Stomach (tissue), 4 donors: ENCODE measurements around the gene U2SURP.

ENCODE experiments used
- EP300 ChIP-seq: sonication (generic); formaldehyde crosslinking; IDR thresholded peaks from one replicate; pipeline ENCODE4 v1.6.1; 2017; ENCODE audit warnings: antibody characterized with exemption
- POLR2A ChIP-seq, 4 donors: fragments of 450-650 bp; IDR thresholded peaks; one replicate each; pipeline ENCODE4 v1.6.1; 2016; ENCODE audit warnings: antibody characterized with exemption in 4 of 4, control low read depth in 2 of 4, mild to moderate bottlenecking in 1 of 4, moderate library complexity in 1 of 4
- POLR2AphosphoS5 ChIP-seq, 3 donors: sonication (generic); formaldehyde crosslinking; IDR thresholded peaks; one replicate each; pipeline ENCODE4 v1.6.1; 2016; ENCODE audit warnings: antibody characterized with exemption in 3 of 3
- TF ChIP-seq, protein P1 (sequence below), 7 experiments: fragments of 450-650 bp in 4 of 7; fragments of 200-600 bp in 3 of 7; sonication (generic) in 3 of 7; IDR thresholded peaks; one replicate each; pipeline ENCODE4 v1.5.1; 2016 to 2019; ENCODE audit warnings: antibody characterized with exemption in 7 of 7, control low read depth in 2 of 7, mild to moderate bottlenecking in 1 of 7

DNA sequence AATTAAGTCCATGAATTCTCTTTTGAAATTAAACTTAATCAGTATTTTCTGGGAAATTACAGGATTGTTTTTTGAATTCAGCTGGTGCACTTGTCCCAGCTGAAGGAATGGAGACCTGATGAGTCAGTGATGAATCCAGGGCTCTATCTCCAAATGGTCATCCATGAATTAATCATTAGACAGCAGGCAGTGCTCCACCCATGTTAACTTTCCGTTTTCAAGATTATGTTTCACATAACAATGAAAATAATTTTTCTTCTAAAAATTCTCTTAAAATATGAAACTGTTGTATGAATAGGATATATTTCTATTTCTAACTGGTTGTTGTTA is 24.0 kb upstream of the U2SURP start:
- TF ChIP-seq, protein P1, sequence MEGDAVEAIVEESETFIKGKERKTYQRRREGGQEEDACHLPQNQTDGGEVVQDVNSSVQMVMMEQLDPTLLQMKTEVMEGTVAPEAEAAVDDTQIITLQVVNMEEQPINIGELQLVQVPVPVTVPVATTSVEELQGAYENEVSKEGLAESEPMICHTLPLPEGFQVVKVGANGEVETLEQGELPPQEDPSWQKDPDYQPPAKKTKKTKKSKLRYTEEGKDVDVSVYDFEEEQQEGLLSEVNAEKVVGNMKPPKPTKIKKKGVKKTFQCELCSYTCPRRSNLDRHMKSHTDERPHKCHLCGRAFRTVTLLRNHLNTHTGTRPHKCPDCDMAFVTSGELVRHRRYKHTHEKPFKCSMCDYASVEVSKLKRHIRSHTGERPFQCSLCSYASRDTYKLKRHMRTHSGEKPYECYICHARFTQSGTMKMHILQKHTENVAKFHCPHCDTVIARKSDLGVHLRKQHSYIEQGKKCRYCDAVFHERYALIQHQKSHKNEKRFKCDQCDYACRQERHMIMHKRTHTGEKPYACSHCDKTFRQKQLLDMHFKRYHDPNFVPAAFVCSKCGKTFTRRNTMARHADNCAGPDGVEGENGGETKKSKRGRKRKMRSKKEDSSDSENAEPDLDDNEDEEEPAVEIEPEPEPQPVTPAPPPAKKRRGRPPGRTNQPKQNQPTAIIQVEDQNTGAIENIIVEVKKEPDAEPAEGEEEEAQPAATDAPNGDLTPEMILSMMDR (IDR thresholded peaks at IDR 0.05) = no peak
- TF ChIP-seq POLR2A (IDR thresholded peaks at IDR 0.05) (no peak), EP300 (no peak), POLR2AphosphoS5 (IDR thresholded peaks at IDR 0.05) (no peak)
